ENCODE data around the gene KMT2A. TPM values are rescaled to one million over a fixed set of nuclear protein-coding genes. Genes with fewer than 3 reads are reported as not detected.

Gene KMT2A
- total and polyA plus RNA-seq, 2 experiments from 2014 or later: 34.3 to 72.2 TPM

- TF ChIP-seq, protein P1, sequence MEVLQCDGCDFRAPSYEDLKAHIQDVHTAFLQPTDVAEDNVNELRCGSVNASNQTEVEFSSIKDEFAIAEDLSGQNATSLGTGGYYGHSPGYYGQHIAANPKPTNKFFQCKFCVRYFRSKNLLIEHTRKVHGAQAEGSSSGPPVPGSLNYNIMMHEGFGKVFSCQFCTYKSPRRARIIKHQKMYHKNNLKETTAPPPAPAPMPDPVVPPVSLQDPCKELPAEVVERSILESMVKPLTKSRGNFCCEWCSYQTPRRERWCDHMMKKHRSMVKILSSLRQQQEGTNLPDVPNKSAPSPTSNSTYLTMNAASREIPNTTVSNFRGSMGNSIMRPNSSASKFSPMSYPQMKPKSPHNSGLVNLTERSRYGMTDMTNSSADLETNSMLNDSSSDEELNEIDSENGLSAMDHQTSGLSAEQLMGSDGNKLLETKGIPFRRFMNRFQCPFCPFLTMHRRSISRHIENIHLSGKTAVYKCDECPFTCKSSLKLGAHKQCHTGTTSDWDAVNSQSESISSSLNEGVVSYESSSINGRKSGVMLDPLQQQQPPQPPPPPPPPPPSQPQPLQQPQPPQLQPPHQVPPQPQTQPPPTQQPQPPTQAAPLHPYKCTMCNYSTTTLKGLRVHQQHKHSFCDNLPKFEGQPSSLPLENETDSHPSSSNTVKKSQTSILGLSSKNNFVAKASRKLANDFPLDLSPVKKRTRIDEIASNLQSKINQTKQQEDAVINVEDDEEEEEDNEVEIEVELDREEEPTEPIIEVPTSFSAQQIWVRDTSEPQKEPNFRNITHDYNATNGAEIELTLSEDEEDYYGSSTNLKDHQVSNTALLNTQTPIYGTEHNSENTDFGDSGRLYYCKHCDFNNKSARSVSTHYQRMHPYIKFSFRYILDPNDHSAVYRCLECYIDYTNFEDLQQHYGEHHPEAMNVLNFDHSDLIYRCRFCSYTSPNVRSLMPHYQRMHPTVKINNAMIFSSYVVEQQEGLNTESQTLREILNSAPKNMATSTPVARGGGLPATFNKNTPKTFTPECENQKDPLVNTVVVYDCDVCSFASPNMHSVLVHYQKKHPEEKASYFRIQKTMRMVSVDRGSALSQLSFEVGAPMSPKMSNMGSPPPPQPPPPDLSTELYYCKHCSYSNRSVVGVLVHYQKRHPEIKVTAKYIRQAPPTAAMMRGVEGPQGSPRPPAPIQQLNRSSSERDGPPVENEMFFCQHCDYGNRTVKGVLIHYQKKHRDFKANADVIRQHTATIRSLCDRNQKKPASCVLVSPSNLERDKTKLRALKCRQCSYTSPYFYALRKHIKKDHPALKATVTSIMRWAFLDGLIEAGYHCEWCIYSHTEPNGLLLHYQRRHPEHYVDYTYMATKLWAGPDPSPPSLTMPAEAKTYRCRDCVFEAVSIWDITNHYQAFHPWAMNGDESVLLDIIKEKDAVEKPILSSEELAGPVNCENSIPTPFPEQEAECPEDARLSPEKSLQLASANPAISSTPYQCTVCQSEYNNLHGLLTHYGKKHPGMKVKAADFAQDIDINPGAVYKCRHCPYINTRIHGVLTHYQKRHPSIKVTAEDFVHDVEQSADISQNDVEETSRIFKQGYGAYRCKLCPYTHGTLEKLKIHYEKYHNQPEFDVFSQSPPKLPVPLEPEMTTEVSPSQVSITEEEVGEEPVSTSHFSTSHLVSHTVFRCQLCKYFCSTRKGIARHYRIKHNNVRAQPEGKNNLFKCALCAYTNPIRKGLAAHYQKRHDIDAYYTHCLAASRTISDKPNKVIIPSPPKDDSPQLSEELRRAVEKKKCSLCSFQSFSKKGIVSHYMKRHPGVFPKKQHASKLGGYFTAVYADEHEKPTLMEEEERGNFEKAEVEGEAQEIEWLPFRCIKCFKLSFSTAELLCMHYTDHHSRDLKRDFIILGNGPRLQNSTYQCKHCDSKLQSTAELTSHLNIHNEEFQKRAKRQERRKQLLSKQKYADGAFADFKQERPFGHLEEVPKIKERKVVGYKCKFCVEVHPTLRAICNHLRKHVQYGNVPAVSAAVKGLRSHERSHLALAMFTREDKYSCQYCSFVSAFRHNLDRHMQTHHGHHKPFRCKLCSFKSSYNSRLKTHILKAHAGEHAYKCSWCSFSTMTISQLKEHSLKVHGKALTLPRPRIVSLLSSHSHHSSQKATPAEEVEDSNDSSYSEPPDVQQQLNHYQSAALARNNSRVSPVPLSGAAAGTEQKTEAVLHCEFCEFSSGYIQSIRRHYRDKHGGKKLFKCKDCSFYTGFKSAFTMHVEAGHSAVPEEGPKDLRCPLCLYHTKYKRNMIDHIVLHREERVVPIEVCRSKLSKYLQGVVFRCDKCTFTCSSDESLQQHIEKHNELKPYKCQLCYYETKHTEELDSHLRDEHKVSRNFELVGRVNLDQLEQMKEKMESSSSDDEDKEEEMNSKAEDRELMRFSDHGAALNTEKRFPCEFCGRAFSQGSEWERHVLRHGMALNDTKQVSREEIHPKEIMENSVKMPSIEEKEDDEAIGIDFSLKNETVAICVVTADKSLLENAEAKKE (CRISPR knock-in tag; IDR thresholded peaks at IDR 0.05): no peak
Measured at GRCh38 chr11:118545533-118545932, 109.2 kb downstream of the KMT2A start (continued).

DNA sequence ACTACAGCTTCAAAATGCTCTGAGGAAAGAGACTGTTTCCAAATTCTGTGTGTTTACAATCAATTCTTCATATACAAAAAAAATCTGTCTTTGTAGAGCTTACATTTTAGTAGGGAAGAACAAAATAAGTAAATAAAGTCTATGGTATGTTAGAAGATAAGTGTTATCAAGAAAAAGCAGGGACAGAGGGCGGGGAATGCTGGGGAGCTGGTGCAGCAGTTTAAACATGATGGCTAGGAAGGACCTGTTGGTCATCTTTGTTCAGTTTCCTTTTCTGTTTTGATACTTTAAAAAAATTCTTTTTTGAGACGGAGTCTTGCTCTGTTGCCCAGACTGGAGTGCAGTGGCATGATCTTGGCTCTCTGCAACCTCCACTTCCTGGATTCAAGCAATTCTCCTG, 110.8 kb downstream of the KMT2A start:
- DNase-seq (ENCODE audit: low spot score) (no peak), ATAC-seq (no peak)
- Mint-ChIP-seq H3K9me3 (no peaks in the 10 kb centered on the region), H3K27ac (no peak overlapping the region), H3K27me3 (ENCODE audit: insufficient read depth, low read depth, poor library complexity) (peaks cover 4% of the 10 kb centered on the region), H3K4me3 (no peak overlapping the region), H3K36me3 (ENCODE audit: low read depth) (peaks cover 10% of the 10 kb centered on the region; the same call in 2 of the 3 replicates), H3K4me1 (no peaks in the 10 kb centered on the region)
- Histone ChIP-seq H3K9me2 (ENCODE audit: insufficient read depth) (no peaks in the 10 kb centered on the region), H3K36me3 (ENCODE audit: insufficient read depth) (peaks cover 4% of the 10 kb centered on the region; the same call in 1 of the 2 replicates), H3K4me3 (no peak overlapping the region), H3K4me2 (no peak overlapping the region), H3F3A (replicated peaks; ENCODE audit: low read depth) (no peaks in the 10 kb centered on the region), H3K79me2 (replicated peaks; ENCODE audit: insufficient read depth) (no peaks in the 10 kb centered on the region), H4K20me1 (replicated peaks; ENCODE audit: insufficient read depth) (no peaks in the 10 kb centered on the region), H2AFZ (no peak overlapping the region), H3K4me1 (ENCODE audit: insufficient read depth) (no peaks in the 10 kb centered on the region), H3K27me3 (ENCODE audit: insufficient read depth) (no peaks in the 10 kb centered on the region), H3K27ac (ENCODE audit: low read depth) (no peak overlapping the region)
- no peak for TF ChIP-seq EZH2 (IDR thresholded peaks at IDR 0.05; ENCODE audit: low read depth, unreplicated experiment)
- TF ChIP-seq, protein P1 (CRISPR knock-in tag; IDR thresholded peaks at IDR 0.05): no peak
- no peak for TF ChIP-seq ZNF331 (CRISPR knock-in tag; IDR thresholded peaks at IDR 0.05; ENCODE audit: low read depth)
- no peak for TF ChIP-seq JUNB (IDR thresholded peaks at IDR 0.05; ENCODE audit: unreplicated experiment)
- TF ChIP-seq, protein P2, sequence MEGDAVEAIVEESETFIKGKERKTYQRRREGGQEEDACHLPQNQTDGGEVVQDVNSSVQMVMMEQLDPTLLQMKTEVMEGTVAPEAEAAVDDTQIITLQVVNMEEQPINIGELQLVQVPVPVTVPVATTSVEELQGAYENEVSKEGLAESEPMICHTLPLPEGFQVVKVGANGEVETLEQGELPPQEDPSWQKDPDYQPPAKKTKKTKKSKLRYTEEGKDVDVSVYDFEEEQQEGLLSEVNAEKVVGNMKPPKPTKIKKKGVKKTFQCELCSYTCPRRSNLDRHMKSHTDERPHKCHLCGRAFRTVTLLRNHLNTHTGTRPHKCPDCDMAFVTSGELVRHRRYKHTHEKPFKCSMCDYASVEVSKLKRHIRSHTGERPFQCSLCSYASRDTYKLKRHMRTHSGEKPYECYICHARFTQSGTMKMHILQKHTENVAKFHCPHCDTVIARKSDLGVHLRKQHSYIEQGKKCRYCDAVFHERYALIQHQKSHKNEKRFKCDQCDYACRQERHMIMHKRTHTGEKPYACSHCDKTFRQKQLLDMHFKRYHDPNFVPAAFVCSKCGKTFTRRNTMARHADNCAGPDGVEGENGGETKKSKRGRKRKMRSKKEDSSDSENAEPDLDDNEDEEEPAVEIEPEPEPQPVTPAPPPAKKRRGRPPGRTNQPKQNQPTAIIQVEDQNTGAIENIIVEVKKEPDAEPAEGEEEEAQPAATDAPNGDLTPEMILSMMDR (conservative IDR thresholded peaks at IDR 0.05; ENCODE audit: low read depth in 2 of 2): no peak
- no peak for TF ChIP-seq CREB1 (CRISPR knock-in tag; IDR thresholded peaks at IDR 0.05; ENCODE audit: low read depth)
